Duodenal mucosa (tissue), 2 donors: ENCODE data around the gene ZC3H6.

ENCODE experiments used
- H3K27ac ChIP-seq: one replicate; pipeline ENCODE4 v1.7.0; 2013; ENCODE audit warnings: low read depth, low read length
- H3K27me3 ChIP-seq, 2 donors: one replicate each; pipeline ENCODE4 v1.7.0; 2013; ENCODE audit warnings: low read length in 2 of 2, control low read depth in 1 of 2; ENCODE audit not compliant: insufficient read depth in 2 of 2, control insufficient read depth in 1 of 2
- H3K36me3 ChIP-seq, 2 donors: one replicate each; pipeline ENCODE4 v1.7.0; 2013; ENCODE audit warnings: low read length in 2 of 2, control low read depth in 1 of 2; ENCODE audit not compliant: insufficient read depth in 2 of 2, control insufficient read depth in 1 of 2
- H3K4me1 ChIP-seq, 2 donors: one replicate each; pipeline ENCODE4 v1.7.0; 2013; ENCODE audit warnings: low read length in 2 of 2, control low read depth in 1 of 2; ENCODE audit not compliant: insufficient read depth in 2 of 2, control insufficient read depth in 1 of 2
- H3K4me3 ChIP-seq, 2 donors: one replicate each; pipeline ENCODE4 v1.7.0; 2013; ENCODE audit warnings: low read length in 2 of 2, low read depth in 1 of 2
- H3K9ac ChIP-seq, 2 donors: one replicate each; pipeline ENCODE4 v1.7.0; 2013; ENCODE audit warnings: low read length in 2 of 2, low read depth in 1 of 2
- H3K9me3 ChIP-seq, 2 donors: one replicate each; pipeline ENCODE4 v1.7.0; 2013; ENCODE audit warnings: low read length in 2 of 2, control low read depth in 1 of 2; ENCODE audit not compliant: control insufficient read depth in 1 of 2

Gene ZC3H6

GRCh38 chr2:112301973-112302372, 26.6 kb downstream of the ZC3H6 start:
- Histone ChIP-seq H3K4me1 (no peaks in the 10 kb centered on the region), H3K27ac (no peak overlapping the region), H3K9me3 (no peaks in the 10 kb centered on the region), H3K4me3 (no peak overlapping the region), H3K27me3 (no peaks in the 10 kb centered on the region), H3K36me3 (peaks cover 5 to 6% of the 10 kb centered on the region in 2 donors), H3K9ac (no peak overlapping the region)

GRCh38 chr2:112304298-112304941, 29.0 kb downstream of the ZC3H6 start:
- Histone ChIP-seq H3K4me3 (no peak overlapping the region), H3K9ac (no peak overlapping the region), H3K4me1 (no peaks in the 10 kb centered on the region), H3K36me3 (peaks cover 5 to 6% of the 10 kb centered on the region in 2 donors), H3K9me3 (no peaks in the 10 kb centered on the region), H3K27ac (no peak overlapping the region), H3K27me3 (no peaks in the 10 kb centered on the region)

DNA sequence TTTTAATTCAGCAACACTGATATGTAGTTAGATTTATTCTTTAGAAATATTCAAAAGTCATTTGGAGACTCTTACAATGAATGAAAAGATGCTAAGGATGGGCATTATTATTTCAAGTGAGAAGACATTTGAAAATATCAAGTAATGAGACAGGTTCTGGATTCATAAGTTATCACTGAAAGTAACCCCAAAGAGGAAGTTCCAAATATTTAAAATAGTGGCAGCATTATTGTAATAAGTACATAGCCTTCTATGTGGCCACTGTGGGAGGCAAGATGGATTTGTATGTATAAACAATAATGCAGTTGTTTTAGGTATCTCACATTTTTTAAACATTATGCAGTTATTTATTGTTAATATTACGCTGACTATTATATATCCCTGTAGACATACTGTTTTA, 29.7 kb downstream of the ZC3H6 start:
- Histone ChIP-seq H3K9ac (no peak overlapping the region), H3K36me3 (peaks cover 5 to 6% of the 10 kb centered on the region in 2 donors), H3K4me1 (no peaks in the 10 kb centered on the region), H3K27ac (no peak overlapping the region), H3K27me3 (no peaks in the 10 kb centered on the region), H3K4me3 (no peak overlapping the region), H3K9me3 (no peaks in the 10 kb centered on the region)

- Histone ChIP-seq H3K27me3 (no peaks in the 10 kb centered on the region), H3K27ac (no peak overlapping the region), H3K4me3 (no peak overlapping the region), H3K4me1 (no peaks in the 10 kb centered on the region), H3K9ac (no peak overlapping the region), H3K36me3 (peaks cover 3 to 6% of the 10 kb centered on the region in 2 donors), H3K9me3 (no peaks in the 10 kb centered on the region)
Measured at GRCh38 chr2:112310906-112311305, 35.5 kb downstream of the ZC3H6 start.

GRCh38 chr2:112311932-112312331, 36.5 kb downstream of the ZC3H6 start:
- Histone ChIP-seq H3K9me3 (no peaks in the 10 kb centered on the region), H3K27ac (no peak overlapping the region), H3K27me3 (no peaks in the 10 kb centered on the region), H3K4me1 (peaks cover 0 to 7% of the 10 kb centered on the region in 2 donors), H3K36me3 (peaks cover 3% of the 10 kb centered on the region in 2 donors), H3K9ac (no peak overlapping the region), H3K4me3 (no peak overlapping the region)

DNA sequence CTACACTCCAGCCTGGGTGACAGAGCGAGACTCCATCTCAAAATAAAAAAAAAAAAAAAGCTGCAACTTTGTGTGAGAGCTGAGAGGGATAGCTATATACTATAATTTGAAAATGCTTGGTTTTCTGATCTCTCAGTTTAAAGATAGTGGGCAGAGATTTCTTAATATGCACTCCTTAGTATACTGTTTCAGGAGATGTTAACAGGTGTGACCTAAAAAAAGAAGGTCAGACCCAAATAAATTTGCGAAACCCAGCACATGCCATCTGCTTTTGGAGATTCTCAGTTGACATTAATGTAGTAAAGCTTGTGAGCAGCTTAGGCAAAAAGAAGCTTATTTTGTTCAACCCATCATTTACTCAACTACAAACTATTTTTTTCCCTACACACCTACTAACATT, 37.4 kb downstream of the ZC3H6 start:
- Histone ChIP-seq H3K36me3 (peaks cover 3% of the 10 kb centered on the region in 2 donors), H3K27ac (no peak overlapping the region), H3K4me1 (peaks cover 0 to 7% of the 10 kb centered on the region in 2 donors), H3K27me3 (no peaks in the 10 kb centered on the region), H3K9ac (no peak overlapping the region), H3K4me3 (no peak overlapping the region), H3K9me3 (no peaks in the 10 kb centered on the region)

DNA sequence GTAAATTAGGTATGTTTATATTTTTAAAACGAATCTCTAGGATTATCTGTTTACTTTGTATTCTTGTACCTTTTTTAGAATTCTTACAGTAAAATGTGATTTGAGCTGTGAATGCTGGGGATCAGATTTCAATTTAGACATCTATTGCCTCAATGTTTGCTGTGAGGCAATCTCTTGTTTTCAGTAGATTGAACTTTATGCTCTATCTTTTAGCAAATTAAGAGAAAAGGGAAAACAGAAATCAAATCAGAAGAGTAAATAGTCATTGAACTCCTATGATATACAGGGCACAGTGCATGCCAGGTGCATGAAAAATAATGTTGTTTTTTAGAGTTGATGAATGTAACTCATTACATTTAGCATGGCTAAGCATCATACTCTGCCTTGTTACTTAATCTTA, 39.5 kb downstream of the ZC3H6 start:
- Histone ChIP-seq H3K4me1 (peaks cover 0 to 7% of the 10 kb centered on the region in 2 donors), H3K9ac (no peak overlapping the region), H3K27ac (no peak overlapping the region)

DNA sequence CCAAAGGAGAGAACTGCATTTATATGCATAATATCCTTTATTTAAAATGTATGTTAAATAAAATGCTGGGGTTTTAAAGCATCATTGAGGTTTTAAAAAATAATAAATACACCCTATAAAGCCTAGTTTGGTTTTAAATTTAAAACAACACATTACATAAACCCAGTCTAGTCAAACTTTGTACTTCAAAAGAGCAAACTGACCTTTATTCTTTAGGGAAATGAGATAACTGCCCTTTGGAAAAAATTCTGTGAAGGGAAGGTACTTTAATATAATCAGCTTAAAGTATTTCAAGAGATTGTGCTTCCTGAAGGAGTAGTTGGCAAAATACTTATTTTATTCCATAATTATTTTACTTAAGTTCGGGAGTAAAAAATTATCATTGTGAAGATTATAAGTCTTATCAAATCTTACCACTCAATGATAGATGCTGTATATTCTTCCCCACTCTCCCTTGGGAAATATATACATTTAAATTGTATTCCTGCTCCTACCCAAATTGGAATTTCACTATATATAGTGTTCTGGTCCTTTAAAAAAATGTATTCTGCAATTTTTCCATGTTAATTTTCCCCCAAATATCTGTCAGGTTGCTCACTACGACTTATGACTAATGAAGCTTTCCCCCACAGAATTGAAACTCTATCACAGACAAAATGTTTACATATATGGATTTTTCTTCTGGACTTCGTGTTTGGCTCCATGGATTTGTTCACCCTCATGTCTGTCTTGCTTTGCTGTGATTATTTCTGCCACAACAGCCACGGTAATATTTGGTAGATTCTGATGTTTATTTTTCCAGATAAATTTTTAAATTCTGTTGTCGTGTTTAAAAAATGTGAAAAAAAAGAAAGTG, 42.1 kb downstream of the ZC3H6 start:
- peaks cover 0 to 7% of the 10 kb centered on the region in 2 donors for H3K4me1 ChIP-seq
- H3K27ac ChIP-seq, result no peak overlapping the region
- no peaks in the 10 kb centered on the region for H3K27me3 ChIP-seq
- no peak overlapping the region for H3K4me3 ChIP-seq
- no peaks in the 10 kb centered on the region for H3K9me3 ChIP-seq
- H3K9ac ChIP-seq, result no peak overlapping the region
- no peaks in the 10 kb centered on the region for H3K36me3 ChIP-seq

More for the DNA sequence above, 39.5 kb downstream of the ZC3H6 start:
- H3K4me3 ChIP-seq, result no peak overlapping the region
- peaks cover 3% of the 10 kb centered on the region in 2 donors for H3K36me3 ChIP-seq
- H3K27me3 ChIP-seq, result no peaks in the 10 kb centered on the region
- H3K9me3 ChIP-seq, result no peaks in the 10 kb centered on the region

DNA sequence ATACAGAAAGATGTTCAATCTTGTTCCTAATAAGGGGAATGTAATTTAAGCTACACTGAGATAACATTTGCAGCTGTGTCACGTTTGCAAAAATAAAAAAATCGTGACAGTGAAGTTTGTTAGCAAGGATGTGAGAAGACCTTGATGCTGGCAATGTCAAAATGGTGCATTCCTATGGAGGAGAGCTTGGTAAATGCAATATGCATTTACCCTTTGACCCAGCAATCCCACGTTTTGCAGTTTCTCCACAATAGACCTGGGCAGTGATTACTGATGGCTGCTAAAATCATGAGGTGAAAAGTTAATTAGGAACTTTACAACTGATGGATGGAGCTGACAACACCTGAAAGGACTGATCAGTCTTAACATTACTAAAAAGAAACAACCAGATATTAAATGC, 43.1 kb downstream of the ZC3H6 start:
- Histone ChIP-seq H3K27me3 (no peaks in the 10 kb centered on the region), H3K9me3 (no peaks in the 10 kb centered on the region), H3K9ac (no peak overlapping the region), H3K27ac (no peak overlapping the region), H3K4me3 (no peak overlapping the region), H3K36me3 (no peaks in the 10 kb centered on the region), H3K4me1 (peaks cover 0 to 7% of the 10 kb centered on the region in 2 donors)
